Measurements from ENCODE around the gene SLC41A2.
"Not testable (repeated sequence)": the region's sequence is repeated elsewhere in the genome, so short reads cannot be mapped to it uniquely, and the experiment has no call there.

SLC41A2 gene

GRCh38 chr12:104958001-104958804 is at the start of gene SLC41A2:
Gene SLC41A2, minus strand, starts transcription at chr12:104958290. Its CDS starts 29,763 bp downstream, at chr12:104928527.
- DNase-seq, result peak; percentile 53

GRCh38 chr12:105001476-105001875 is 43.4 kb upstream of the SLC41A2 start:
- no peak for DNase-seq

GRCh38 chr12:104999347-104999685 is 41.2 kb upstream of the SLC41A2 start:
- DNase-seq, result no peak

- DNase-seq, result peak; percentile 69
These were observed 40.6 kb upstream of the SLC41A2 start for GRCh38 chr12:104998423-104999346.

GRCh38 chr12:104997541-104997940 is 39.5 kb upstream of the SLC41A2 start:
- DNase-seq, result no peak

GRCh38 chr12:104994336-104994735 is 36.2 kb upstream of the SLC41A2 start:
- no peak for DNase-seq

GRCh38 chr12:104991565-104992128 is 33.6 kb upstream of the SLC41A2 start:
- DNase-seq, result no peak

- DNase-seq, result no peak
These were observed 32.9 kb upstream of the SLC41A2 start for GRCh38 chr12:104990950-104991349.

- DNase-seq, result peak; percentile 92
These were observed 28.2 kb upstream of the SLC41A2 start, which contains the start of gene NOPCHAP1 for GRCh38 chr12:104986022-104986941. Gene NOPCHAP1, plus strand, starts transcription at chr12:104986316. Its CDS starts 37 bp downstream, at chr12:104986353.

GRCh38 chr12:104985206-104985605 is 27.1 kb upstream of the SLC41A2 start:
- DNase-seq, result no peak

GRCh38 chr12:104977688-104978087 is 19.6 kb upstream of the SLC41A2 start:
- not testable (repeated sequence) for DNase-seq

- DNase-seq, result no peak
These were observed 18.6 kb upstream of the SLC41A2 start for GRCh38 chr12:104976703-104977102.

- no peak for DNase-seq
These were observed 17.7 kb upstream of the SLC41A2 start for GRCh38 chr12:104975587-104976343.

GRCh38 chr12:104974626-104975290 is 16.7 kb upstream of the SLC41A2 start:
- DNase-seq, result no peak

GRCh38 chr12:104973250-104973649 is 15.2 kb upstream of the SLC41A2 start:
- no peak for DNase-seq

GRCh38 chr12:104971306-104971705 is 13.2 kb upstream of the SLC41A2 start:
- DNase-seq, result no peak

- DNase-seq, result no peak
These were observed 11.3 kb upstream of the SLC41A2 start for GRCh38 chr12:104969343-104969742.

GRCh38 chr12:104966677-104967076 is 8.6 kb upstream of the SLC41A2 start:
- DNase-seq, result no peak

- no peak for DNase-seq
These were observed 6.7 kb upstream of the SLC41A2 start for GRCh38 chr12:104964856-104965205.

- no peak for DNase-seq
These were observed 6.2 kb upstream of the SLC41A2 start for GRCh38 chr12:104964167-104964855.

Data from NCI-H2029 (cell line).